Activated naive CD8-positive, alpha-beta T cell treated with anti-CD3 and anti-CD28 coated beads, Interleukin-2, amount 50 U/mL, for 16 hours (primary cell): ENCODE results near the gene UBN1.
"Not testable (repeated sequence)": the region's sequence is repeated elsewhere in the genome, so short reads cannot be mapped to it uniquely, and the experiment has no call there.

Experiments
- DNase-seq: peaks from one replicate; pipeline ENCODE4 v3.0.0-alpha.2; 2020; ENCODE audit warnings: low read depth, low spot score

Gene UBN1

DNA sequence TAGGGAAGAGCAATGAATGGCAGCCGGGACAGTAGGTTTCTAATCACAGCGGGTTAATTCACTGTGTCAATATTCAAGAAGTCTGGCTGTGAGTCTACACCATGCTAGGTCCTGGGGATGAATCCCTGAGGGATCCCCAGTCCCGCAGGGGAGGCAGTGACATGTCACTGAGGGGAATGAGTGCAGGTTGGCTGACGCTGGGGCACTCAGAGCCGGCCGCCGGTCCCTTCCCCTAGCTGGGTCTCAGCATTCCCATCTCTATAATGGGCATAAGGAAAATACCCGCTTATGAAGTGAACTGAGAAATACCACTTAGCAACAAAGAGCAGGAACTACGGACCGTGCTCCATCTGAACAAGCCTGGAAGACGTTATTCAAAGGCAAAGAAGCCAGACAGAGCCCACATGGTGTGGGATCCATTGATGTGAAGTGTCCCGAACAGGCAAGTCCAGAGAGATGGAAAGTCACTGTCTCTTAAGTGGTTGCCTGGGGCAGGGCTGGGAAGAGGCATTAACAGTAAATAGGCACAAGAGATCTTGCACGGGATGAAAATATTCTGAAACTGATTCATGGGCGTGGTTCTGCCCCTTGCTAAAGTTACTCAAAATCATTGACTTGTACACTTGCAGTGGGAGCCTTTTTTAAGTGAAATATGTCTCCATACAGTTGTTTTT lies 57.8 kb downstream of the UBN1 start:
- no peak for DNase-seq

DNA sequence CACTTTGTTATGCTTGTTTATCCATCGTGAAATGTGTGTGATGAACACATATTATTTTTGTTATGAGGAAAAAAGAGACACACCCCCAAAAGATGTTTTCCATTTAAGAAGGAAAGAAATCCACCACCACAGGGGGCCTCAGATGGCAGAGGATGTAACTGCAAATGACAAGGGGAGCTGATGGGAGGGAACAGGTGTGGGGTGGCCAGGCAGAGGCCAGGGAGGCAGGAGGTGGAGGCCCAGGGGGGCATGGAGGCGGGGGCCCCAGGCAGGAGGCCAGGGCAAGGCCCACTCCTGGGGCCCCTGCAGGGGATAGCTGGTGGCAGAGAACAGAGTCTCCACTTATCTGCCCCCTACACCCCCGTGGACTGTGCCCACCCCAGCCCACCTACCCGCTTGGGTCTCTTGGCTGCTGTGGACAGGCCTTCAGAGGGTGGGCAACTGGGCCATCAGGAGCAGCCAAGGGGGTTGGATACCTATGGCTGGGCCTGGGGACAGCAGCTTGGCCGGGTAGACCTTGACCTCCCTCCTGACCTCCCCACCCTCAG lies 61.6 kb downstream of the UBN1 start:
- no peak for DNase-seq

- DNase-seq: no peak
Measured at GRCh38 chr16:4909825-4910224, 62.5 kb downstream of the UBN1 start.

GRCh38 chr16:4910828-4911227 lies 63.5 kb downstream of the UBN1 start:
- DNase-seq: no peak

DNA sequence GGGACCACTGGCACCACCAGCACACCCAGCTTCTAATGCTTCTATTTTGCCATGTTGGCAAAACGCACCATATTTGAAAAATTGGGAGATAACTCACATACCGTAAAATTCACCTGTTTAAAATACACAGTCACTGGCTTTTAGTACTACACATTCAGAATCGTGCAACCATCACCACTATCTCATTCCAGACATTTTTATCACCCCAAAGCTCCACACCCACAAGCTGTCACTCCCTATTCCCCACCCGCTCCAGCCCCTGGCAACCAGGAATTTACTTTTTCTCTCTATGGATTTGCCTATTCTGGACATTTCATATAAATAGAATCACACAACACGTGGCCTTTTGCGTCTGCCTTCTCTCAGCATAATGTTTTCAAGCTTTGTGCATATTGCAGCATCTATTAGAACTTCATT lies 64.7 kb downstream of the UBN1 start:
- DNase-seq: no peak

DNA sequence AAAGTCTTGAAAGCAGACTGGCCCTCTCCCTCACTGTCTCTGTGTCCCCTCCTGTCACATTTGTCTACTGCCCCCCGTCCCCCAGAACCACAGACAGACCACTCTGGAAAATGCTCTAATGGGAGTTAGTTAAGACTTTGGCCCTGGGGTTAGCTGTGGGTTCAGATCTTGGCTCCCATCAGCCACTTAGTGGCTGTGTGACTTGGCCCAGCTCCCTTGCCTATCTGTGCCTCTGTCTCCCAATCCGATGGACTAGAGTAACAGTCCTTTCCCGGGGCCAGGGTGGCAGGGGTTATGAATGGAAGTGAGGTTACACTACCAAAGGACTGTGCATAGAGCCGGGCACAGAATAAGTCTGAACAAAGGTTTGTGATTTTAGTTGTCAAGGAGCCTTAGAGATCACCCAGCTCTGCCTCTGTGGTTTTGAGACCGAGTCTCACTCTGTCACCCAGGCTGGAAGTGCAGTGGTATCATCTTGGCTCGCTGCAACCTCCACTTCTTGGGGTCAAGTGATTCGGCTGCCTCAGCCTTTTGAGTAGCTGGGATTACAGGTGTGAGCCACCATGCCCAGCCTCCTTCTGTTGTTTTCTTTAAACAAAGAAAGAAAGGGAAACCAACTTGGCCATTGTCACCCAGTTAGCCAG lies 66.0 kb downstream of the UBN1 start:
- DNase-seq: no peak

- no peak for DNase-seq
Measured at GRCh38 chr16:4913774-4914525, 66.7 kb downstream of the UBN1 start.

DNA sequence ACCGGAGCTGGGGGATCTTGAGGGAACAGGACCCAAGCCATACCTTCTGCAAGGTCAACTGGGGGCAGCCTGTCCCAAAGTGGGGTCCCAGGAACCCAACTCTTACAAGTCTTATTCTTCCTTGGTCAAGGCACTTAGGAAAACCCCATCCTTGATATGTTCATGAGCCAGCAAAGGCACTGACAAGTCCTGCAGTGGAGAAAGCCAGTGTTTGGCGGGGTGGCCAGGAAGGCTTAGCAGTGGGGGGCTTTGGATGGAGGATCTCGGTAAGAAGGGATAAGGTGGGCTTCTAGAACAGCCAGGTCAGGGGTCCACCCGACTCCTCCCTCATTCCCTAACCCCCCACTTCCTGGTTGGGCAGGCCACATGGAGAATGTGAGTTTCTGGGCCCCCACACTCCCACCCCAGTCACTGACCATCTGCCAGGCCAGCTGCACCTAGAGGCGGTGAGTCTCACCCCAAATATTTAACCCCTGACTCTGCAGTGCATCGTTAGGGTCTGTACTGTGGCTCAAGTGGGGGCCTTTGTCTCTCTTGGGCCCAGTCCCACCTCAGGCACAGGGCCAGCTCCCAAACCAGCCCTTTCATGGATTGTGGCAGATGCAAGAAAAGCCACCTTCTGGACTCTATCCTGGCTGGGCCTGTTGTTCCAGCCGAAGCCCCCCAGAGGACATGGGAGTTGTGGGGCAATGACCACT lies 67.4 kb downstream of the UBN1 start:
- no peak for DNase-seq

GRCh38 chr16:4915226-4915761 lies 68.0 kb downstream of the UBN1 start:
- DNase-seq: no peak

- DNase-seq: no peak
Measured at GRCh38 chr16:4917117-4917516, 69.8 kb downstream of the UBN1 start.

DNA sequence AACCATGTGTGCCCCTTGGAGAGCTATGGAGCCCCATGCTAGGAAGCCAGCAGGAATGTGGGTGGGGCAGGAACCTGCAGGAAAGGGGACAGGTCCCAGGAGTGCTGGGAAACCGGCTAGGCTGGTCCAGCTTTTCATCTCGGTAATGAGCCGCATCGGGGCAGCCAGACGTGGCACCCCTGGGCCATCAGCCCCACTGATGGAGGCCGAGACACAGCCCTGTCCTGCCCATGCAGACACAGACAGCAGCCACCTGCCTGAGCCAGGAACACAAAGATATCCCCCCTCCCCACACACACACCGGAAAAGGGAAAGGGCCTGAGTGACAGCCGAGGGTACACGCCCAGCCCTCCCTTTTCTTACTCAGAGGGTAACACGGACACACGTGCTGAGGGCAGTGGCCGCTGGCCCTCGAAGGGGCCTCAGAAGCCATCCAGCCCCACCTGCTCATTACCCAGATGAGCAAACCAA lies 71.5 kb downstream of the UBN1 start:
- DNase-seq: no peak

DNA sequence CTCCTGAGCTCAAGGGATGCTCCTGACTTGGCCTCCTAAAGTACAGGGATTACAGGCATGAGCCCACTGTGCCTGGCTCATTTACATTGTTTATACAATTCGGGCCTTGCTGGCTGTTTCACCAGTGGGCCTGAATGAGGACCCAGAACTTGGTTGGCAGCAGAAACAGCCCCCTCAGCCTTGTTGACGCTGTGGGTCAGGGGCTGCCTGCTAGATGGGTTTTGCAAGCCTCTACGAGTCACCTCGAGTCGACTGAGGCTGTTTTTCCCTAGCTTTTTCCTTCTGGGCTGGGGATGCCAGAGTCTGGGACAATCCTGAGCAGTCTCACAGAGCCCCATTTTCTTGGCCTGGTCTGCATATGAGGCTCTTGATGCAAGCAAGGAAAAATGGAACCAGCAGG lies 73.5 kb downstream of the UBN1 start:
- no peak for DNase-seq

DNA sequence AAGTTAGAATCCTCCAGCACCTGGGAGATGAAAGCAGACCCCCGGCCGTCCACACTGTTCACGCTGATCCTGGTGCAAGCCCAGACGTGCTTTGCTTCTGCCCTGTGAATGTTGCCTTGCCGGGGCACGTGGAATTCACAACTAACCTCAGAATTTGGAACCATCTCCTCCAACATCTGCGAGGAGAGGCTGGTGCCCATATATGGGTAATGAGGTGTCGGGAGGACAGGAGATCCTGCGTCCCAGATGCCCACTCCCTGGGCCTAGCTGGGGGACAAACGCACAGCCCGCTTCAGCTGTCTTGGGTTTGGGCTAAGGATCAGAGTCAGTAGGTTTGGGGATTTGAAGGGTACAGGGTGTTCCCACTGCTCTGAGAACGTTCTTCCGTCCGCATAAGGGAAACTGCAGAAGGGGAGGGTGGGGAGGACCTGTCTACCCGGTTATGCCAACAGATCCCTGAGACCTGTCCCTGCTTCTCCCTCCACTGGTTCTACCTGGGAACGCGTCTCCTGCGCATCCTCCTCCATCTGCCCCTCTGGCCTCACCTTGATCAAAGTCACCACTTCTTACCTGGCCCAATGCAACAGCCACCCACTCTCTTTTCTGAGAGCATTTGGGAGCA lies 75.6 kb downstream of the UBN1 start:
- DNase-seq: no peak

DNA sequence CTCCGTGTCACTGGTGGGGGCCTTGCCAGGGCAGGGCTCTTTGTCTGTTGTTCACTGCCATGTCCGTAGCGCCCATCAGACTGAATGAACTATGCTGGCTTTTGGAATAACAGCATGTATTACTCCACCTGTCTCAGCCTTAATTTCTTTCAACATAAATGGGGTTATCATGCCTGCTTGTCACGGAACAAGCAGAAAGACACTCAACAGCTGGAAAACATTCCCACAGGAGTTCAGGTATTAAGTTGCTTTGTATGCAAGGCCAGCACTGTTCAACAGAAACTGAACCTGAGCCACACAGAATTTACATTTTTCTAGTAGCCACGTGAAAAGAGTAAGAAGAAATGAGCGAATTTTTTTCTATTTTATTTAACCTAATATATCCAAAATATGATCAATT lies 76.6 kb downstream of the UBN1 start:
- DNase-seq: no peak

DNA sequence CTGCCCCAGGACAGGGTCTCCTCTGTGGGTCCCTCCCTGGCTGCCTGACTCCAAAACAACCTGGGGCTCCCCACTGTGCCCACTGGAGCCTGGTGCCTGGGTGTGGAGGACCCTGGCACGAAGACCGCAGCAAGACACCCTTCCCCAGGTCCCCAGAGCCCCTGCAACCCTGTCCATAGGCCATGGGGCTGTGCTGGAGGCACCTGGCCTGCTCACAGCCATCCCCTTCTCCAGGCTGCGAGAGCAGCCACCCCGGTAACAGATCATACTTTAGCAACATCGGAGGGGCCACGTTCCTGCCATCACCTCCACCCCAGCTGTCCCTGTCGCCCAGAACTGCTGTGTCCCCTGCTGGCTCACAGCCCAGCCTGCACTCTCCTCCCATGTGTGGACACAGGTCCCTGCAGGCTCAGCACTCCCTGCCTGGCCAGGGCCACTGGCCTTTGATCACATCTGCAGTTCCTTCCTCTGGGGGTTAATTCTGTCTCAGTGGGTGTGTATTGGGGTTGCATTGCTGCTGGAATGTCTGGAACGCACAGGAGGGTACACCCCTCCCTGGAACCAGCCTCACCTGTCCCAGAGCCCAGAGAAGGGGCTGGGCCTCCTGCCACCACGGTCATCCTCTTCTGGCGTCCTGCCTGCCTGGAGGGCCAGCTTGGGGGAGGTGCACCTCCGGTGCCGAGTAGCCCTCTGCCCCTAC lies 77.5 kb downstream of the UBN1 start:
- no peak for DNase-seq

- no peak for DNase-seq
Measured at GRCh38 chr16:4925293-4925607, 78.0 kb downstream of the UBN1 start.

DNA sequence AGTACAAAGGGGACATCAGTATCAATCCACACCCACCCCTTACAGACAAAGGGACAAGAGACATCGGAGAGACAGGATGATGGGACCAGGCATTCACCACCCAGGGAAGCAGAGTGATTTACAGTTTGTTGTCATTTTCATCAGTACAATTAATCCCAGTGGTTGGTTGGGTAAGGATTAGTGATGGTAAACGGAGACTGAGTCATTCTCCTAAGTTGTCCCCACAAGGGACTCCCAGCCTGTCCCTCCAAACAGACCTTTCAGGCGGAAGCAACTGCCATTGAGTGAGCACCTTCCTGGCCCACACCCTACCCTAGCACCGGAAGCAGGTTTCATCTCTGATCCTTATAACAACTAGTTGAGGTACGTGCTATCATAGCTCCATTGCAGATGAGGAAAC lies 78.5 kb downstream of the UBN1 start:
- no peak for DNase-seq

GRCh38 chr16:4926928-4927327 lies 79.6 kb downstream of the UBN1 start:
- no peak for DNase-seq

- DNase-seq: no peak
Measured at GRCh38 chr16:4927661-4928060, 80.4 kb downstream of the UBN1 start.

DNA sequence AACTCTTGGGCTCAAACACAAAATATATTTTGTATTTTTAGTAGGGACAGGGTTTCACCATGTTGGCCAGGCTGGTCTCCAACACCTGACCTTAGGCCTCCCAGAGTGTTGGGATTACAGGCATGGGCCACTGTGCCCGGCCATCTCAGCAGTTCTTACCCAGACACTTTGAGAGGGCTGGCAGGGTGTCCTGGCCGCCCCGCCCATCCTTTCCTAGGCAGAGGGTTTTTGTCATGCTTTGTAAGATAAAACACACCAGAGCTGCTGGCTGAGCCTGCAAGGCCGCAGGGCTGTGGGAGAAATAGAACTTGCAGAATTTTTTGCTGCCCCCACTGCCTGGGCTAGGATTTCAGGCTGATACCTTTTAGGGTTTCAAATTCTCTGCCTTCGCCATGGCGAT lies 80.9 kb downstream of the UBN1 start:
- no peak for DNase-seq

DNA sequence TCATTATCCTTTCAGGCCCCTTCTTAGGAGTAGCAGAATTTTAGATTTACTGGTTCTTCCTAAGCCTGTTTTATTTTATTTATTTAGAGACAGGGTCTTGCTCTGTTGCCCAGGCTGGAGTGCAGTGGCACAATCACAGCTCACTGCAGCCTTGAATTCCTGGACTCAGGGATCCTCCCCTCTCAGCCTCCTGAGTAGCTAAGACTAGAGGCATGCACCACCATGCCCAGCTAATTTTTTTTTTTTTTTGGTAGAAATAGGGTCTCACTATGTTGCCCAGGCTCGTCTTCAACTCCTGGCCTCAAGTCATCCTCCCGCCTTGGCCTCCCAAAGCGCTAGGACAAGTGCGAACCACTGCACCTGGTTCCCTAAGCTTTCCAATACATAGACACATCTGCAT lies 82.3 kb downstream of the UBN1 start:
- not testable (repeated sequence) for DNase-seq
